C4-2B (cell line): ENCODE results near the gene CDHR2.

ENCODE experiments used
- H3K27ac ChIP-seq: fragments of 450-650 bp; 2 replicates; pipeline ENCODE4 v1.5.1; 2017
- CTCF ChIP-seq: fragments of 450-650 bp; conservative IDR thresholded peaks from 2 replicates; pipeline ENCODE4 v1.5.1; 2017; ENCODE audit warnings: mild to moderate bottlenecking
- ZFX ChIP-seq: fragments of 450-650 bp; IDR thresholded peaks from 2 replicates; pipeline ENCODE4 v1.6.1; 2017

The CDHR2 gene

GRCh38 chr5:176631383-176632200 is 82.5 kb downstream of the CDHR2 start:
- no peak for TF ChIP-seq ZFX
- no peak for TF ChIP-seq CTCF
- H3K27ac ChIP-seq: no peak overlapping the region

- no peak overlapping the region for H3K27ac ChIP-seq
- TF ChIP-seq CTCF: no peak
These were observed 83.6 kb downstream of the CDHR2 start for GRCh38 chr5:176632745-176633144.

GRCh38 chr5:176633598-176633997 is 84.5 kb downstream of the CDHR2 start:
- no peak overlapping the region for H3K27ac ChIP-seq
- TF ChIP-seq CTCF (no peak), ZFX (no peak)

GRCh38 chr5:176636426-176636825 is 87.3 kb downstream of the CDHR2 start:
- TF ChIP-seq CTCF: no peak
- no peak for TF ChIP-seq ZFX
- H3K27ac ChIP-seq: no peak overlapping the region

- TF ChIP-seq ZFX: no peak
- no peak for TF ChIP-seq CTCF
- no peak overlapping the region for H3K27ac ChIP-seq
These were observed 88.4 kb downstream of the CDHR2 start for GRCh38 chr5:176637556-176637955.

GRCh38 chr5:176638437-176638836 is 89.3 kb downstream of the CDHR2 start:
- H3K27ac ChIP-seq: no peak overlapping the region
- TF ChIP-seq CTCF (no peak), ZFX (no peak)

GRCh38 chr5:176639208-176639607 is 90.1 kb downstream of the CDHR2 start:
- TF ChIP-seq ZFX (no peak), CTCF (no peak)
- H3K27ac ChIP-seq: no peak overlapping the region
